WTC11 (cell line): ENCODE results near the gene KLK15. TPM values are rescaled to one million over a fixed set of nuclear protein-coding genes. Genes with fewer than 3 reads are reported as not detected.

Experiments used
- ATF3 ChIP-seq: sonication (generic); formaldehyde crosslinking; conservative IDR thresholded peaks from 2 replicates; pipeline ENCODE4 v1.8.1; 2022; ENCODE audit warnings: mild to moderate bottlenecking, missing genetic modification reagents
- CREB1 ChIP-seq: sonication (generic); formaldehyde crosslinking; IDR thresholded peaks from 2 replicates; pipeline ENCODE4 v1.8.0; 2023; ENCODE audit warnings: mild to moderate bottlenecking, missing genetic modification reagents
- CTCF ChIP-seq: fragments of 200-600 bp; IDR thresholded peaks from 2 replicates; pipeline ENCODE4 v1.8.0; 2022; ENCODE audit warnings: antibody characterized with exemption
- E2F4 ChIP-seq: sonication (generic); formaldehyde crosslinking; IDR thresholded peaks from 2 replicates; pipeline ENCODE4 v1.8.1; 2022; ENCODE audit warnings: low read depth, mild to moderate bottlenecking, moderate library complexity, missing genetic modification reagents, borderline replicate concordance
- ETV6 ChIP-seq: sonication (generic); formaldehyde crosslinking; IDR thresholded peaks from 2 replicates; pipeline ENCODE4 v1.8.1; 2022; ENCODE audit warnings: mild to moderate bottlenecking, missing genetic modification reagents
- FOXK1 ChIP-seq: sonication (generic); formaldehyde crosslinking; IDR thresholded peaks from 2 replicates; pipeline ENCODE4 v1.8.0; 2022; ENCODE audit warnings: mild to moderate bottlenecking, moderate library complexity, missing genetic modification reagents
- FOXP1 ChIP-seq: sonication (generic); formaldehyde crosslinking; IDR thresholded peaks from 2 replicates; pipeline ENCODE4 v1.8.0; 2022; ENCODE audit warnings: missing genetic modification reagents, mild to moderate bottlenecking, moderate library complexity, borderline replicate concordance
- GTF2I ChIP-seq: fragments of 250-450 bp; sonication (Bioruptor Pico); conservative IDR thresholded peaks from 2 replicates; pipeline ENCODE4 v1.4.0; 2021; ENCODE audit warnings: mild to moderate bottlenecking
- JAZF1 ChIP-seq: fragments of 250-450 bp; sonication (Bioruptor Pico); IDR thresholded peaks from 2 replicates; pipeline ENCODE4 v1.9.0; 2021; ENCODE audit warnings: moderate library complexity, mild to moderate bottlenecking, inconsistent platforms
- NR2C2 ChIP-seq: sonication (generic); formaldehyde crosslinking; IDR thresholded peaks from 2 replicates; pipeline ENCODE4 v1.8.0; 2022; ENCODE audit warnings: mild to moderate bottlenecking, missing genetic modification reagents
- SMAD4 ChIP-seq: sonication (generic); formaldehyde crosslinking; IDR thresholded peaks from 2 replicates; pipeline ENCODE4 v1.8.0; 2022; ENCODE audit warnings: mild to moderate bottlenecking, missing genetic modification reagents
- TEAD1 ChIP-seq: sonication (generic); formaldehyde crosslinking; IDR thresholded peaks from 2 replicates; pipeline ENCODE4 v1.8.0; 2022; ENCODE audit warnings: mild to moderate bottlenecking, missing genetic modification reagents
- TEAD4 ChIP-seq: sonication (generic); formaldehyde crosslinking; IDR thresholded peaks from 2 replicates; pipeline ENCODE4 v1.8.0; 2022; ENCODE audit warnings: mild to moderate bottlenecking, missing genetic modification reagents
- ZMAT4 ChIP-seq: fragments of 250-450 bp; sonication (Bioruptor Pico); IDR thresholded peaks from 2 replicates; pipeline ENCODE4 v1.9.0; 2021; ENCODE audit warnings: mild to moderate bottlenecking
- ZNF219 ChIP-seq: sonication (generic); formaldehyde crosslinking; IDR thresholded peaks from 2 replicates; pipeline ENCODE4 v1.8.0; 2023; ENCODE audit warnings: missing genetic modification reagents, mild to moderate bottlenecking, borderline replicate concordance
- ZNF396 ChIP-seq: fragments of 250-450 bp; sonication (Bioruptor Pico); IDR thresholded peaks from 2 replicates; pipeline ENCODE4 v1.8.0; 2021; ENCODE audit warnings: mild to moderate bottlenecking, moderate library complexity, borderline replicate concordance
- total RNA-seq: library from RNA; stranded (reverse); gene quantifications from 3 replicates; pipeline ENCODE4 v1.2.3, GENCODE V29; 2021
- TF ChIP-seq, protein P1 (sequence below): sonication (generic); formaldehyde crosslinking; IDR thresholded peaks from 2 replicates; pipeline ENCODE4 v1.8.1; 2023; ENCODE audit warnings: mild to moderate bottlenecking, missing genetic modification reagents, moderate library complexity
- TF ChIP-seq, protein P2 (sequence below): sonication (generic); formaldehyde crosslinking; IDR thresholded peaks from 2 replicates; pipeline ENCODE4 v1.8.1; 2023; ENCODE audit warnings: mild to moderate bottlenecking, moderate library complexity, missing genetic modification reagents
- TF ChIP-seq, protein P3 (sequence below): sonication (generic); formaldehyde crosslinking; IDR thresholded peaks from 2 replicates; pipeline ENCODE4 v1.8.0; 2023; ENCODE audit warnings: mild to moderate bottlenecking, missing genetic modification reagents
- TF ChIP-seq, protein P4 (sequence below): sonication (generic); formaldehyde crosslinking; IDR thresholded peaks from 2 replicates; pipeline ENCODE4 v1.8.1; 2023; ENCODE audit warnings: mild to moderate bottlenecking, missing genetic modification reagents

Gene KLK15
- total RNA-seq, 1 experiment from 2014 or later: not detected

DNA sequence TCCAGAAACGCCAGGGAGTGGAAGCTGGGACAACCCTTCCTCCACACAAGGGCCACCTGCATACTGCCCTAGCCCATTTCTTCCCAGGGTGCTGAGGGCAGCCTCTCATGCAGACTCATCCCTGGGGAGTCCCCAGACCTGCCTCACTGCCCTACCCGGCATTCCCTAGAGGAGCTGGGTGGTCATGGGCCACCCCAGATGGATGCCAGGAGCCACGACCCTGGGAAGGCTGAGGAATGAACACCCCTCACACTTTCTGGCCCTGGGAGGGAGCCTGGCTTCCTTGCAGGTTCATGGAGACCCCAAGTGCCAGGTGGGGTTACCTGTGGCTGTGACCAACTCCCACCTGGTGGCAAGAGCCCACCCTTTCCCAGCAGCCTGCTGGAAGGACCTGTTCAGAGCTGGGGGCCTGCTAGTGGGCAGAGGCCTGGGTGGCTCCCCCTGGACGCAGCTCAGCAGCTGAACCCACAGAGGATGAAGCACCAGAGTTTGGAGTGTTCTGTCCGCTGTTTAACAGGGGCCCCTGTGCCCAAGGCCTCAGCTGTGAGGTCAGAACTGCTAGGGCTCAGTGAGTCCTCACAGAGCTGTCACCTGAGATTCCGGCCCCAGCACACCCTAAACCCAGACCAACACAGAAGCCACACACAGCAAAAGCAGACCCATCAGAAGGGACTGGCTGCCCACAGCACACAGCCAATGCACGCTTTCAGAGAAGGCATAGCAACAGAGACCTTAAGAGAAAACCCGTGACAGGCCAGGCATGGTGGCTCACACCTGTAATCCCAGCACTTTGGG, 36.5 kb downstream of the KLK15 start (continued):
- TF ChIP-seq ZNF219 (CRISPR knock-in tag) (no peak), CREB1 (no peak), GTF2I (CRISPR knock-in tag) (no peak), ETV6 (peak; percentile 15; the same call in 1 of the 2 replicates), ATF3 (no peak), ZMAT4 (no peak), E2F4 (CRISPR knock-in tag) (no peak), TEAD1 (CRISPR knock-in tag) (no peak), FOXP1 (CRISPR knock-in tag) (no peak), CTCF (no peak), ZNF396 (CRISPR knock-in tag) (no peak), SMAD4 (CRISPR knock-in tag) (no peak), NR2C2 (no peak), TEAD4 (CRISPR knock-in tag) (no peak), JAZF1 (CRISPR knock-in tag) (no peak), FOXK1 (CRISPR knock-in tag) (no peak)
- TF ChIP-seq, protein P1, sequence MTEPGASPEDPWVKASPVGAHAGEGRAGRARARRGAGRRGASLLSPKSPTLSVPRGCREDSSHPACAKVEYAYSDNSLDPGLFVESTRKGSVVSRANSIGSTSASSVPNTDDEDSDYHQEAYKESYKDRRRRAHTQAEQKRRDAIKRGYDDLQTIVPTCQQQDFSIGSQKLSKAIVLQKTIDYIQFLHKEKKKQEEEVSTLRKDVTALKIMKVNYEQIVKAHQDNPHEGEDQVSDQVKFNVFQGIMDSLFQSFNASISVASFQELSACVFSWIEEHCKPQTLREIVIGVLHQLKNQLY (CRISPR knock-in tag): 0 out of 2 replicates have a peak, but pooled peaks have one; percentile 26
- TF ChIP-seq, protein P2, sequence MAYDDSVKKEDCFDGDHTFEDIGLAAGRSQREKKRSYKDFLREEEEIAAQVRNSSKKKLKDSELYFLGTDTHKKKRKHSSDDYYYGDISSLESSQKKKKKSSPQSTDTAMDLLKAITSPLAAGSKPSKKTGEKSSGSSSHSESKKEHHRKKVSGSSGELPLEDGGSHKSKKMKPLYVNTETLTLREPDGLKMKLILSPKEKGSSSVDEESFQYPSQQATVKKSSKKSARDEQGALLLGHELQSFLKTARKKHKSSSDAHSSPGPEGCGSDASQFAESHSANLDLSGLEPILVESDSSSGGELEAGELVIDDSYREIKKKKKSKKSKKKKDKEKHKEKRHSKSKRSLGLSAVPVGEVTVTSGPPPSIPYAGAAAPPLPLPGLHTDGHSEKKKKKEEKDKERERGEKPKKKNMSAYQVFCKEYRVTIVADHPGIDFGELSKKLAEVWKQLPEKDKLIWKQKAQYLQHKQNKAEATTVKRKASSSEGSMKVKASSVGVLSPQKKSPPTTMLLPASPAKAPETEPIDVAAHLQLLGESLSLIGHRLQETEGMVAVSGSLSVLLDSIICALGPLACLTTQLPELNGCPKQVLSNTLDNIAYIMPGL (CRISPR knock-in tag): no peak
- TF ChIP-seq, protein P3, sequence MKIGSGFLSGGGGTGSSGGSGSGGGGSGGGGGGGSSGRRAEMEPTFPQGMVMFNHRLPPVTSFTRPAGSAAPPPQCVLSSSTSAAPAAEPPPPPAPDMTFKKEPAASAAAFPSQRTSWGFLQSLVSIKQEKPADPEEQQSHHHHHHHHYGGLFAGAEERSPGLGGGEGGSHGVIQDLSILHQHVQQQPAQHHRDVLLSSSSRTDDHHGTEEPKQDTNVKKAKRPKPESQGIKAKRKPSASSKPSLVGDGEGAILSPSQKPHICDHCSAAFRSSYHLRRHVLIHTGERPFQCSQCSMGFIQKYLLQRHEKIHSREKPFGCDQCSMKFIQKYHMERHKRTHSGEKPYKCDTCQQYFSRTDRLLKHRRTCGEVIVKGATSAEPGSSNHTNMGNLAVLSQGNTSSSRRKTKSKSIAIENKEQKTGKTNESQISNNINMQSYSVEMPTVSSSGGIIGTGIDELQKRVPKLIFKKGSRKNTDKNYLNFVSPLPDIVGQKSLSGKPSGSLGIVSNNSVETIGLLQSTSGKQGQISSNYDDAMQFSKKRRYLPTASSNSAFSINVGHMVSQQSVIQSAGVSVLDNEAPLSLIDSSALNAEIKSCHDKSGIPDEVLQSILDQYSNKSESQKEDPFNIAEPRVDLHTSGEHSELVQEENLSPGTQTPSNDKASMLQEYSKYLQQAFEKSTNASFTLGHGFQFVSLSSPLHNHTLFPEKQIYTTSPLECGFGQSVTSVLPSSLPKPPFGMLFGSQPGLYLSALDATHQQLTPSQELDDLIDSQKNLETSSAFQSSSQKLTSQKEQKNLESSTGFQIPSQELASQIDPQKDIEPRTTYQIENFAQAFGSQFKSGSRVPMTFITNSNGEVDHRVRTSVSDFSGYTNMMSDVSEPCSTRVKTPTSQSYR (CRISPR knock-in tag): 0 out of 2 replicates have a peak, but pooled peaks have one; percentile 48
- TF ChIP-seq, protein P4, sequence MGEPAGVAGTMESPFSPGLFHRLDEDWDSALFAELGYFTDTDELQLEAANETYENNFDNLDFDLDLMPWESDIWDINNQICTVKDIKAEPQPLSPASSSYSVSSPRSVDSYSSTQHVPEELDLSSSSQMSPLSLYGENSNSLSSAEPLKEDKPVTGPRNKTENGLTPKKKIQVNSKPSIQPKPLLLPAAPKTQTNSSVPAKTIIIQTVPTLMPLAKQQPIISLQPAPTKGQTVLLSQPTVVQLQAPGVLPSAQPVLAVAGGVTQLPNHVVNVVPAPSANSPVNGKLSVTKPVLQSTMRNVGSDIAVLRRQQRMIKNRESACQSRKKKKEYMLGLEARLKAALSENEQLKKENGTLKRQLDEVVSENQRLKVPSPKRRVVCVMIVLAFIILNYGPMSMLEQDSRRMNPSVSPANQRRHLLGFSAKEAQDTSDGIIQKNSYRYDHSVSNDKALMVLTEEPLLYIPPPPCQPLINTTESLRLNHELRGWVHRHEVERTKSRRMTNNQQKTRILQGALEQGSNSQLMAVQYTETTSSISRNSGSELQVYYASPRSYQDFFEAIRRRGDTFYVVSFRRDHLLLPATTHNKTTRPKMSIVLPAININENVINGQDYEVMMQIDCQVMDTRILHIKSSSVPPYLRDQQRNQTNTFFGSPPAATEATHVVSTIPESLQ (CRISPR knock-in tag): no peak
